NB4 (cell line): ENCODE data around the gene TRPM5.

Experiments used
- DNase-seq: peaks from one replicate; pipeline ENCODE4 v3.0.0; 2010; ENCODE audit warnings: low read depth
- H3K4me3 ChIP-seq: one replicate; pipeline ENCODE4 v1.5.1; 2011; ENCODE audit warnings: mild to moderate bottlenecking, low read depth, low read length, moderate library complexity
- MYC ChIP-seq: IDR thresholded peaks from 2 replicates; pipeline ENCODE4 v1.6.1; 2011; ENCODE audit warnings: low read depth, low read length
- POLR2A ChIP-seq: IDR thresholded peaks from 2 replicates; pipeline ENCODE4 v1.6.1; 2011; ENCODE audit warnings: mild to moderate bottlenecking; ENCODE audit not compliant: insufficient read length; ENCODE audit errors: extremely low read depth
- TF ChIP-seq, protein P1 (sequence below): IDR thresholded peaks from 2 replicates; pipeline ENCODE4 v1.6.1; 2011; ENCODE audit warnings: low read depth, low read length
- TF ChIP-seq, protein P2 (sequence below): IDR thresholded peaks from one replicate; pipeline ENCODE4 v1.5.1; 2012; ENCODE audit warnings: low read depth, low read length

Gene TRPM5

GRCh38 chr11:2409126-2409525, 35.2 kb downstream of the TRPM5 start:
- TF ChIP-seq, protein P1, sequence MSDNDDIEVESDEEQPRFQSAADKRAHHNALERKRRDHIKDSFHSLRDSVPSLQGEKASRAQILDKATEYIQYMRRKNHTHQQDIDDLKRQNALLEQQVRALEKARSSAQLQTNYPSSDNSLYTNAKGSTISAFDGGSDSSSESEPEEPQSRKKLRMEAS, result no peak
- TF ChIP-seq, protein P2, sequence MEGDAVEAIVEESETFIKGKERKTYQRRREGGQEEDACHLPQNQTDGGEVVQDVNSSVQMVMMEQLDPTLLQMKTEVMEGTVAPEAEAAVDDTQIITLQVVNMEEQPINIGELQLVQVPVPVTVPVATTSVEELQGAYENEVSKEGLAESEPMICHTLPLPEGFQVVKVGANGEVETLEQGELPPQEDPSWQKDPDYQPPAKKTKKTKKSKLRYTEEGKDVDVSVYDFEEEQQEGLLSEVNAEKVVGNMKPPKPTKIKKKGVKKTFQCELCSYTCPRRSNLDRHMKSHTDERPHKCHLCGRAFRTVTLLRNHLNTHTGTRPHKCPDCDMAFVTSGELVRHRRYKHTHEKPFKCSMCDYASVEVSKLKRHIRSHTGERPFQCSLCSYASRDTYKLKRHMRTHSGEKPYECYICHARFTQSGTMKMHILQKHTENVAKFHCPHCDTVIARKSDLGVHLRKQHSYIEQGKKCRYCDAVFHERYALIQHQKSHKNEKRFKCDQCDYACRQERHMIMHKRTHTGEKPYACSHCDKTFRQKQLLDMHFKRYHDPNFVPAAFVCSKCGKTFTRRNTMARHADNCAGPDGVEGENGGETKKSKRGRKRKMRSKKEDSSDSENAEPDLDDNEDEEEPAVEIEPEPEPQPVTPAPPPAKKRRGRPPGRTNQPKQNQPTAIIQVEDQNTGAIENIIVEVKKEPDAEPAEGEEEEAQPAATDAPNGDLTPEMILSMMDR, result no peak
- TF ChIP-seq MYC, result no peak
- no peak for TF ChIP-seq POLR2A
- no peak overlapping the region for H3K4me3 ChIP-seq
- no peak for DNase-seq

GRCh38 chr11:2408671-2409070, 35.6 kb downstream of the TRPM5 start:
- no peak for DNase-seq
- no peak overlapping the region for H3K4me3 ChIP-seq
- no peak for TF ChIP-seq MYC
- TF ChIP-seq, protein P1, result no peak

DNA sequence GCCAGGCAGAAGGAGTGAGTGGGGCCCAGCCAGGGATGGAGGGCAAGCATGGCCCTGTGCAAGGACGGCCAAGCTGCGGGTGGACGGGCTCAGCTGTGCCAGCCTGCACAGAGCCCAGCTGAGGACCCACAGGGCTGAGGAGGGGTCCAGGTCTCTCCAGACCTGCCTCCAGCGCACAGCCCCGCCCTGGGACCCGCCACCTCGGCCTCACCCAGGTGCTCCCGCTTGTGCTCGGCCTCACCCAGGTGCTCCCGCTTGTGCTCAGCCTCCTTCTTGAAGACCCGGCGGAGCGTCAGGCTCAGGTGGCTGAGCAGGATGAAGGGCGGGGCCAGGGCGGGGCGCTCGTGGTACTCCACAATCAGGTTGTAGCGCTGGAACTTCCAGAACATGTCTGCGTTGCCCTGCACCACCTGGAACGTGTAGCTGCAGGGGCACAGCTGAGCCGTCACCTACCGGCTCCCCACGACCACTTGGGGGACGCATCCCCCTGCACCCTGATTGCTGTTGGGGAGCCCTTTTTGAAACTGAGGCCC, 37.4 kb downstream of the TRPM5 start:
- no peak for DNase-seq
- no peak for TF ChIP-seq POLR2A
- no peak for TF ChIP-seq MYC
- TF ChIP-seq, protein P2, result no peak
- TF ChIP-seq, protein P1, result no peak
- no peak overlapping the region for H3K4me3 ChIP-seq

- TF ChIP-seq, protein P2, result no peak
- no peak for TF ChIP-seq POLR2A
- DNase-seq, result no peak
- no peak overlapping the region for H3K4me3 ChIP-seq
Measured at GRCh38 chr11:2406451-2406850, 37.9 kb downstream of the TRPM5 start.

GRCh38 chr11:2404735-2405196, 39.5 kb downstream of the TRPM5 start:
- no peak overlapping the region for H3K4me3 ChIP-seq
- TF ChIP-seq POLR2A, result no peak
- TF ChIP-seq, protein P1, result no peak
- TF ChIP-seq, protein P2, result no peak
- no peak for TF ChIP-seq MYC
- DNase-seq, result no peak

- no peak for DNase-seq
- no peak for TF ChIP-seq POLR2A
- TF ChIP-seq MYC, result no peak
- TF ChIP-seq, protein P1, result no peak
- TF ChIP-seq, protein P2, result no peak
- H3K4me3 ChIP-seq, result no peak overlapping the region
Measured at GRCh38 chr11:2402890-2403645, 41.2 kb downstream of the TRPM5 start.
